Liver (tissue), 9 donors: ENCODE measurements around the gene SMYD3. TPM values are rescaled to one million over a fixed set of nuclear protein-coding genes. Genes with fewer than 3 reads are reported as not detected.

Source experiments
- DNase-seq: peaks from one replicate; pipeline ENCODE4 v3.0.0-alpha.2; 2017; ENCODE audit warnings: low spot score
- H3K27ac ChIP-seq, 2 donors: one replicate each; pipeline ENCODE4 v1.7.0; 2013; ENCODE audit warnings: inconsistent platforms in 2 of 2, low read length in 2 of 2, control low read depth in 1 of 2, low read depth in 1 of 2, mild to moderate bottlenecking in 1 of 2
- H3K27me3 ChIP-seq, 4 donors: one replicate each; pipeline versions ENCODE4 v1.6.1 to v1.7.0; 2013; ENCODE audit warnings: low read length in 3 of 4, inconsistent platforms in 1 of 4, mild to moderate bottlenecking in 1 of 4, moderate library complexity in 1 of 4; ENCODE audit not compliant: control insufficient read depth in 4 of 4, insufficient read depth in 4 of 4
- H3K36me3 ChIP-seq, 4 donors: one replicate each; pipeline versions ENCODE4 v1.6.1 to v1.7.0; 2013; ENCODE audit warnings: low read length in 3 of 4, mild to moderate bottlenecking in 3 of 4, low read depth in 1 of 4, moderate library complexity in 1 of 4; ENCODE audit not compliant: control insufficient read depth in 4 of 4, insufficient read depth in 3 of 4
- H3K4me1 ChIP-seq, 4 donors: one replicate each; pipeline versions ENCODE4 v1.6.1 to v1.7.0; 2013; ENCODE audit warnings: low read length in 3 of 4, mild to moderate bottlenecking in 3 of 4, moderate library complexity in 1 of 4; ENCODE audit not compliant: control insufficient read depth in 4 of 4, insufficient read depth in 4 of 4
- H3K4me3 ChIP-seq, 3 donors: one replicate each; pipeline versions ENCODE4 v1.6.1 to v1.7.0; 2013; ENCODE audit warnings: low read length in 3 of 3, control low read depth in 1 of 3, low read depth in 1 of 3, mild to moderate bottlenecking in 1 of 3
- H3K9ac ChIP-seq, 2 donors: one replicate each; pipeline ENCODE4 v1.7.0; 2013; ENCODE audit warnings: low read length in 2 of 2, mild to moderate bottlenecking in 2 of 2, moderate library complexity in 2 of 2, control low read depth in 1 of 2, low read depth in 1 of 2
- H3K9me3 ChIP-seq, 4 donors: one replicate each; pipeline versions ENCODE4 v1.6.1 to v1.7.0; 2013; ENCODE audit warnings: low read length in 3 of 4; ENCODE audit not compliant: control insufficient read depth in 4 of 4
- EGR1 ChIP-seq, 2 donors: IDR thresholded peaks; 2 replicates each; pipeline ENCODE4 v1.6.1; 2016 to 2018; ENCODE audit warnings: antibody characterized with exemption in 2 of 2, low read depth in 2 of 2
- FOXA1 ChIP-seq: IDR thresholded peaks from 2 replicates; pipeline ENCODE4 v1.6.1; 2016; ENCODE audit warnings: antibody characterized with exemption
- FOXA2 ChIP-seq: IDR thresholded peaks from 2 replicates; pipeline ENCODE4 v1.6.1; 2016; ENCODE audit warnings: antibody characterized with exemption
- GABPA ChIP-seq, 2 donors: IDR thresholded peaks in 1 of 2; conservative IDR thresholded peaks in 1 of 2; 2 replicates each; pipeline ENCODE4 v1.6.1; 2016; ENCODE audit warnings: antibody characterized with exemption in 2 of 2, mild to moderate bottlenecking in 1 of 2, moderate library complexity in 1 of 2
- HNF4A ChIP-seq, 2 donors: conservative IDR thresholded peaks; 2 replicates each; pipeline ENCODE4 v1.6.1; 2016; ENCODE audit warnings: antibody characterized with exemption in 2 of 2, mild to moderate bottlenecking in 2 of 2
- HNF4G ChIP-seq: IDR thresholded peaks from 2 replicates; pipeline ENCODE4 v1.6.1; 2016; ENCODE audit warnings: antibody characterized with exemption
- JUND ChIP-seq, 2 donors: IDR thresholded peaks; 2 replicates each; pipeline ENCODE4 v1.6.1; 2016; ENCODE audit warnings: antibody characterized with exemption in 2 of 2
- NR2F2 ChIP-seq: IDR thresholded peaks from 2 replicates; pipeline ENCODE4 v1.6.1; 2016; ENCODE audit warnings: antibody characterized with exemption
- RAD21 ChIP-seq, 2 donors: IDR thresholded peaks; 2 replicates each; pipeline ENCODE4 v1.6.1; 2016; ENCODE audit warnings: antibody characterized with exemption in 2 of 2, mild to moderate bottlenecking in 2 of 2
- RXRA ChIP-seq, 2 donors: IDR thresholded peaks; 2 replicates each; pipeline ENCODE4 v1.6.1; 2017 to 2018; ENCODE audit warnings: antibody characterized with exemption in 2 of 2, mild to moderate bottlenecking in 1 of 2
- SP1 ChIP-seq: IDR thresholded peaks from 2 replicates; pipeline ENCODE4 v1.6.1; 2018; ENCODE audit warnings: antibody characterized with exemption, mild to moderate bottlenecking
- TAF1 ChIP-seq: conservative IDR thresholded peaks from 2 replicates; pipeline ENCODE4 v1.6.1; 2016; ENCODE audit warnings: antibody characterized with exemption, mild to moderate bottlenecking
- WGBS: extraction: QIAGEN DNeasy Blood & Tissue Kit; methylation state at CpG from one replicate; pipeline ENCODE4 v1.1.7; 2013; 5-methylcytosine and 5-hydroxymethylcytosine counted together
- polyA plus RNA-seq, 2 donors: library from polyadenylated mRNA; stranded (reverse) in 1 of 2; unstranded in 1 of 2; fragments of 200-250 nt in 1 of 2; fragments of >200 nt in 1 of 2; fragmentation: Nextera tagmentation in 1 of 2; extraction: Ambion mirVana in 1 of 2; gene quantifications; one replicate each; pipeline versions ENCODE4 v1.2.1 to v1.2.3, GENCODE V29; 2013 to 2015
- total RNA-seq, 2 donors: library from RNA; depleted of rRNA; stranded (reverse); fragments of >200 nt; gene quantifications; one replicate each; pipeline ENCODE4 v1.2.3, GENCODE V29; 2014
- TF ChIP-seq, protein P1 (sequence below): fragments of 150-350 bp; IDR thresholded peaks from 2 replicates; pipeline ENCODE4 v1.5.1; 2017; ENCODE audit warnings: improper control_type of control experiment, low read depth, low read length; ENCODE audit not compliant: missing input control
- TF ChIP-seq, protein P2 (sequence below): IDR thresholded peaks from 2 replicates; pipeline ENCODE4 v1.6.1; 2016; ENCODE audit warnings: antibody characterized with exemption
- TF ChIP-seq, protein P3 (sequence below): IDR thresholded peaks from 2 replicates; pipeline ENCODE4 v1.6.1; 2016; ENCODE audit warnings: antibody characterized with exemption
- TF ChIP-seq, protein P4 (sequence below): IDR thresholded peaks from 2 replicates; pipeline ENCODE4 v1.6.1; 2016; ENCODE audit warnings: antibody characterized with exemption
- TF ChIP-seq, protein P5 (sequence below): IDR thresholded peaks from 2 replicates; pipeline ENCODE4 v1.6.1; 2016; ENCODE audit warnings: antibody characterized with exemption, mild to moderate bottlenecking
- donor health status: healthy.
- donor health status: healthy.
- donor health status: healthy.
- donor health status: healthy.
- donor health status: healthy.

SMYD3 gene
- total and polyA plus RNA-seq, 4 donors: 3.1 to 9.1 (median 8.0) TPM

DNA sequence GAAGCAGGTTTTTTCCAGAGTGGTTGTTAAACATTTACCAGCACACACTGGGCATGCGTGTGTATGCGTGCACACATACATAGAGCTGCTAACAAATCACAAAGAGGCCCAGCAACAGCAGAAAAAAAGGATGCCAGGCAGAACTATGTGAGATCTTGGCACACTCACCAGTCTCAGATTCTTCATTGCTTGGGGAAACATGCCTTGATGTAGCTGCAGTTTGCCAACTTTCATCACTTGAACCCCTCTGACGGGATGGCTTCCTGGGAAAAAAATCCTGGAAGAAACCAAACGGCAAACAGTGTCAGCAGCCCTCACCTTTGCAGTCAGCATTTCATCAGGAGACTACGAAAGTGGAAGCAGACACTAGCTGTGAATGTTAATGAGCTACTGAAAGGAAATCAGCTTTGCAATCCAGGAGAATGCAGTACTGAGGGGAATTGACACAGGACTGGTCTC is 743.2 kb downstream of the SMYD3 start:
- Histone ChIP-seq H3K27me3 (no peaks in the 10 kb centered on the region), H3K36me3 (no peaks in the 10 kb centered on the region), H3K4me3 (no peak overlapping the region), H3K4me1 (no peaks in the 10 kb centered on the region), H3K9ac (no peak overlapping the region), H3K9me3 (no peaks in the 10 kb centered on the region), H3K27ac (no peak overlapping the region)
- DNase-seq: no peak
- 88% methylated on average over 5 of the region's 5 CpGs for WGBS
- TF ChIP-seq RAD21 (IDR thresholded peaks at IDR 0.05) (no peak), JUND (IDR thresholded peaks at IDR 0.05) (no peak), HNF4A (conservative IDR thresholded peaks at IDR 0.05) (no peak), GABPA (IDR thresholded peaks at IDR 0.05 in 1 of 2, conservative IDR thresholded peaks at IDR 0.05 in 1 of 2) (no peak), SP1 (no peak), TAF1 (no peak), FOXA2 (no peak), RXRA (IDR thresholded peaks at IDR 0.05) (no peak), EGR1 (IDR thresholded peaks at IDR 0.05; ENCODE audit: low read depth in 2 of 2) (no peak), FOXA1 (no peak), HNF4G (no peak), NR2F2 (no peak)
- TF ChIP-seq, protein P1, sequence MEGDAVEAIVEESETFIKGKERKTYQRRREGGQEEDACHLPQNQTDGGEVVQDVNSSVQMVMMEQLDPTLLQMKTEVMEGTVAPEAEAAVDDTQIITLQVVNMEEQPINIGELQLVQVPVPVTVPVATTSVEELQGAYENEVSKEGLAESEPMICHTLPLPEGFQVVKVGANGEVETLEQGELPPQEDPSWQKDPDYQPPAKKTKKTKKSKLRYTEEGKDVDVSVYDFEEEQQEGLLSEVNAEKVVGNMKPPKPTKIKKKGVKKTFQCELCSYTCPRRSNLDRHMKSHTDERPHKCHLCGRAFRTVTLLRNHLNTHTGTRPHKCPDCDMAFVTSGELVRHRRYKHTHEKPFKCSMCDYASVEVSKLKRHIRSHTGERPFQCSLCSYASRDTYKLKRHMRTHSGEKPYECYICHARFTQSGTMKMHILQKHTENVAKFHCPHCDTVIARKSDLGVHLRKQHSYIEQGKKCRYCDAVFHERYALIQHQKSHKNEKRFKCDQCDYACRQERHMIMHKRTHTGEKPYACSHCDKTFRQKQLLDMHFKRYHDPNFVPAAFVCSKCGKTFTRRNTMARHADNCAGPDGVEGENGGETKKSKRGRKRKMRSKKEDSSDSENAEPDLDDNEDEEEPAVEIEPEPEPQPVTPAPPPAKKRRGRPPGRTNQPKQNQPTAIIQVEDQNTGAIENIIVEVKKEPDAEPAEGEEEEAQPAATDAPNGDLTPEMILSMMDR: no peak
- TF ChIP-seq, protein P2, sequence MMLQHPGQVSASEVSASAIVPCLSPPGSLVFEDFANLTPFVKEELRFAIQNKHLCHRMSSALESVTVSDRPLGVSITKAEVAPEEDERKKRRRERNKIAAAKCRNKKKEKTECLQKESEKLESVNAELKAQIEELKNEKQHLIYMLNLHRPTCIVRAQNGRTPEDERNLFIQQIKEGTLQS: no peak
- TF ChIP-seq, protein P3, sequence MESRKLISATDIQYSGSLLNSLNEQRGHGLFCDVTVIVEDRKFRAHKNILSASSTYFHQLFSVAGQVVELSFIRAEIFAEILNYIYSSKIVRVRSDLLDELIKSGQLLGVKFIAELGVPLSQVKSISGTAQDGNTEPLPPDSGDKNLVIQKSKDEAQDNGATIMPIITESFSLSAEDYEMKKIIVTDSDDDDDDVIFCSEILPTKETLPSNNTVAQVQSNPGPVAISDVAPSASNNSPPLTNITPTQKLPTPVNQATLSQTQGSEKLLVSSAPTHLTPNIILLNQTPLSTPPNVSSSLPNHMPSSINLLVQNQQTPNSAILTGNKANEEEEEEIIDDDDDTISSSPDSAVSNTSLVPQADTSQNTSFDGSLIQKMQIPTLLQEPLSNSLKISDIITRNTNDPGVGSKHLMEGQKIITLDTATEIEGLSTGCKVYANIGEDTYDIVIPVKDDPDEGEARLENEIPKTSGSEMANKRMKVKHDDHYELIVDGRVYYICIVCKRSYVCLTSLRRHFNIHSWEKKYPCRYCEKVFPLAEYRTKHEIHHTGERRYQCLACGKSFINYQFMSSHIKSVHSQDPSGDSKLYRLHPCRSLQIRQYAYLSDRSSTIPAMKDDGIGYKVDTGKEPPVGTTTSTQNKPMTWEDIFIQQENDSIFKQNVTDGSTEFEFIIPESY: no peak
- TF ChIP-seq, protein P4, sequence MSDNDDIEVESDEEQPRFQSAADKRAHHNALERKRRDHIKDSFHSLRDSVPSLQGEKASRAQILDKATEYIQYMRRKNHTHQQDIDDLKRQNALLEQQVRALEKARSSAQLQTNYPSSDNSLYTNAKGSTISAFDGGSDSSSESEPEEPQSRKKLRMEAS: no peak
- TF ChIP-seq, protein P5, sequence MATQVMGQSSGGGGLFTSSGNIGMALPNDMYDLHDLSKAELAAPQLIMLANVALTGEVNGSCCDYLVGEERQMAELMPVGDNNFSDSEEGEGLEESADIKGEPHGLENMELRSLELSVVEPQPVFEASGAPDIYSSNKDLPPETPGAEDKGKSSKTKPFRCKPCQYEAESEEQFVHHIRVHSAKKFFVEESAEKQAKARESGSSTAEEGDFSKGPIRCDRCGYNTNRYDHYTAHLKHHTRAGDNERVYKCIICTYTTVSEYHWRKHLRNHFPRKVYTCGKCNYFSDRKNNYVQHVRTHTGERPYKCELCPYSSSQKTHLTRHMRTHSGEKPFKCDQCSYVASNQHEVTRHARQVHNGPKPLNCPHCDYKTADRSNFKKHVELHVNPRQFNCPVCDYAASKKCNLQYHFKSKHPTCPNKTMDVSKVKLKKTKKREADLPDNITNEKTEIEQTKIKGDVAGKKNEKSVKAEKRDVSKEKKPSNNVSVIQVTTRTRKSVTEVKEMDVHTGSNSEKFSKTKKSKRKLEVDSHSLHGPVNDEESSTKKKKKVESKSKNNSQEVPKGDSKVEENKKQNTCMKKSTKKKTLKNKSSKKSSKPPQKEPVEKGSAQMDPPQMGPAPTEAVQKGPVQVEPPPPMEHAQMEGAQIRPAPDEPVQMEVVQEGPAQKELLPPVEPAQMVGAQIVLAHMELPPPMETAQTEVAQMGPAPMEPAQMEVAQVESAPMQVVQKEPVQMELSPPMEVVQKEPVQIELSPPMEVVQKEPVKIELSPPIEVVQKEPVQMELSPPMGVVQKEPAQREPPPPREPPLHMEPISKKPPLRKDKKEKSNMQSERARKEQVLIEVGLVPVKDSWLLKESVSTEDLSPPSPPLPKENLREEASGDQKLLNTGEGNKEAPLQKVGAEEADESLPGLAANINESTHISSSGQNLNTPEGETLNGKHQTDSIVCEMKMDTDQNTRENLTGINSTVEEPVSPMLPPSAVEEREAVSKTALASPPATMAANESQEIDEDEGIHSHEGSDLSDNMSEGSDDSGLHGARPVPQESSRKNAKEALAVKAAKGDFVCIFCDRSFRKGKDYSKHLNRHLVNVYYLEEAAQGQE: no peak
